Measurements from ENCODE around the gene DVL2. TPM values are rescaled to one million over a fixed set of nuclear protein-coding genes. Genes with fewer than 3 reads are reported as not detected.
A peak's percentile ranks its signal among the peaks of the same experiment; 100 is the strongest.

DVL2 gene
- total RNA-seq, 1 experiment from 2014 or later, result 36.9 TPM

DNA sequence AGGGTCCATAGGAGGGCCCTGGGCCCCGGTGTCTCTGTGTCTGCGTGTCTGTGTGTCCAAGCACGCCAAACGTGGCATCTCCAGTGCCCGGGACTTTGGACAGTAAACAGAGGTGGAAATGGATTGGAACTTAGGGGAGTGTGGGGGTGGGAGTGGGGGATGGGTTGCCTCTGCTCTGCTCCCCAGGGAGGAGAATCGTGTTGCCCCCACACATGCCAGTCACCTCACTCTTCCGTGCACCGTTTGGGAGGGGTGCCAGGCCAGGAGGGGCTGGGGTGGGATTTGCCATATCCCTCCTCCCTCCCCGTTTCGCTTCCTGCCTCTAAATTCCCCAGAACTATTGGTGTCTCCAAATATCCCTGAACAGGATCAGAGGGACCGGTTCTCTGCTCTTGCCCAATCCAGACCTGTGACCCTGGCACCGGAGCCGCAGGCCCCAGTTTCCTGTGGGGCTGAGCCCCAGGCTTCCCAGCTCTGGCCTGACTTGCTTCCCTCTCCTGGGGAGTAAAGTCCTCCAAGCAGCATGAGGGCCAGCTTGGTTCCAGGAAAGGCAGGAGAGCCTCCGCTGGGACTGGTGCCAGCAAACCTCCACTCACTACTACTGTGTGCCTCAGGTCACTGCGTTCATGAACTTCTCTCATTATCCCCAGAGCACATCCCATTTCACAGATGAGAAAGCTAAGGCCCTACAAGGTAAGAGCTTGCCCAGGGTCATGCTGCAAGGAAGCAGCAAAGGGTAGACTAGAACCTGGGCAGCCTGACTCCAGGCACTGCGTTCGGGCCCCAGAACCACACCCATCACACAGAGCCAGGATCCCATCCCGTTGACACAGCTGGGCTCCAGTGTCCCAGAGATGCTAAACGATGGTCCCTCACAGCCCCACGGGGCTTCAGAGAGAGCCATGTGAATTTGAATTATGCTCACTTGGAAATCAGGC lies 54.7 kb downstream of the DVL2 start, which contains the start of gene ASGR1:
Gene ASGR1, minus strand, starts transcription at position 54 of the 938 bp plus-strand sequence. CDS start 807 bp downstream, outside the sequence.
- peak within 1 kb of the TSS; percentile 77 for H3K4me3 ChIP-seq (ENCODE audit: low read length)
- H3K9me2 ChIP-seq (replicated peaks; ENCODE audit: low read length), result no peaks in the 10 kb centered on the region
- H3K27ac ChIP-seq (ENCODE audit: low read length), result no peak within 1 kb of the TSS
- H3K9ac ChIP-seq (ENCODE audit: low read length), result no peak within 1 kb of the TSS
- H3K27me3 ChIP-seq (ENCODE audit: low read length), result no peaks in the 10 kb centered on the region
- no peaks in the 10 kb centered on the region for H3K9me3 ChIP-seq (ENCODE audit: low read length)
- CTCF ChIA-PET, result interaction anchor here (0.7 kb wide), 1 partner anchor 35 kb away, joined by 3 read pairs; no protein-coding TSS in a partner anchor
- no peaks in the 10 kb centered on the region for H3K79me2 ChIP-seq (ENCODE audit: low read length)
- POLR2A ChIA-PET (ENCODE audit: unreplicated experiment), result no interaction called here
- DNase-seq (no peak), ATAC-seq (no peak)
- H3K36me3 ChIP-seq (ENCODE audit: low read depth, low read length), result no peaks in the 10 kb centered on the region
- no peaks in the 10 kb centered on the region for H4K20me1 ChIP-seq (ENCODE audit: low read length)
- H3F3A ChIP-seq (ENCODE audit: low read length, unreplicated experiment), result no peaks in the 10 kb centered on the region
- no peaks in the 10 kb centered on the region for H3K4me1 ChIP-seq (ENCODE audit: insufficient read depth, low read length)
- TF ChIP-seq EZH2phosphoT487 (IDR thresholded peaks at IDR 0.05; ENCODE audit: borderline replicate concordance, low read length) (no peak), EZH2 (IDR thresholded peaks at IDR 0.05; ENCODE audit: low read length, unreplicated experiment) (no peak)
- TF ChIP-seq, protein P1, sequence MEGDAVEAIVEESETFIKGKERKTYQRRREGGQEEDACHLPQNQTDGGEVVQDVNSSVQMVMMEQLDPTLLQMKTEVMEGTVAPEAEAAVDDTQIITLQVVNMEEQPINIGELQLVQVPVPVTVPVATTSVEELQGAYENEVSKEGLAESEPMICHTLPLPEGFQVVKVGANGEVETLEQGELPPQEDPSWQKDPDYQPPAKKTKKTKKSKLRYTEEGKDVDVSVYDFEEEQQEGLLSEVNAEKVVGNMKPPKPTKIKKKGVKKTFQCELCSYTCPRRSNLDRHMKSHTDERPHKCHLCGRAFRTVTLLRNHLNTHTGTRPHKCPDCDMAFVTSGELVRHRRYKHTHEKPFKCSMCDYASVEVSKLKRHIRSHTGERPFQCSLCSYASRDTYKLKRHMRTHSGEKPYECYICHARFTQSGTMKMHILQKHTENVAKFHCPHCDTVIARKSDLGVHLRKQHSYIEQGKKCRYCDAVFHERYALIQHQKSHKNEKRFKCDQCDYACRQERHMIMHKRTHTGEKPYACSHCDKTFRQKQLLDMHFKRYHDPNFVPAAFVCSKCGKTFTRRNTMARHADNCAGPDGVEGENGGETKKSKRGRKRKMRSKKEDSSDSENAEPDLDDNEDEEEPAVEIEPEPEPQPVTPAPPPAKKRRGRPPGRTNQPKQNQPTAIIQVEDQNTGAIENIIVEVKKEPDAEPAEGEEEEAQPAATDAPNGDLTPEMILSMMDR (conservative IDR thresholded peaks at IDR 0.05; ENCODE audit: low read depth, low read length), result no peak
- peak within 1 kb of the TSS; percentile 98 for H3K4me2 ChIP-seq (ENCODE audit: low read length)
- BruUV-seq (replicated peaks), result no TSS peak
- intact Hi-C loops (cut with micrococcal nuclease), result no loop called here
- H2AFZ ChIP-seq (ENCODE audit: low read length), result peak within 1 kb of the TSS; percentile 90

DNA sequence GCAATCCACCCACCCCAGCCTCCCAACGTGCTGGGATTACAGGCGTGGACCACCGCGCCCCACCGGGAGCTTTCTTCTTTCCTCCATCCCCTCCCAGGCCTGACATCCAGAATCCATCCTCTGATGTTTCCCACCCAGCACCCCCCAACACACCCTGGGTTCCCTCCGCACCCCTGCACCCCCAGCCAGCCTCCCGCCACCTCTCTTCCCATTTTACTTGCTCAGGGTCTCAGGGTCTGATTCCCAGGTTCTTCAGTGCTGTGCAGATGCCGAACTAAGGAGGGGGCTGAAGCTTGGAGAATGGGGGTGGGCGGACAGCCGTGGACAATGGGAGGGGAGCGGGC lies 55.4 kb downstream of the DVL2 start:
- Histone ChIP-seq H3K4me3 (ENCODE audit: low read length) (no peak overlapping the region), H3K79me2 (ENCODE audit: low read length) (no peaks in the 10 kb centered on the region), H3K9me3 (ENCODE audit: low read length) (no peaks in the 10 kb centered on the region), H3K27ac (ENCODE audit: low read length) (no peak overlapping the region), H3K36me3 (ENCODE audit: low read depth, low read length) (no peaks in the 10 kb centered on the region), H3F3A (ENCODE audit: low read length, unreplicated experiment) (no peaks in the 10 kb centered on the region), H3K4me1 (ENCODE audit: insufficient read depth, low read length) (no peaks in the 10 kb centered on the region), H3K4me2 (ENCODE audit: low read length) (no peak overlapping the region), H3K9me2 (replicated peaks; ENCODE audit: low read length) (no peaks in the 10 kb centered on the region), H3K27me3 (ENCODE audit: low read length) (no peaks in the 10 kb centered on the region), H4K20me1 (ENCODE audit: low read length) (no peaks in the 10 kb centered on the region), H3K9ac (ENCODE audit: low read length) (no peak overlapping the region), H2AFZ (ENCODE audit: low read length) (no peak overlapping the region)
- no TSS peak for BruUV-seq (replicated peaks)
- CTCF ChIA-PET, result interaction anchor here (0.7 kb wide), 1 partner anchor 112 kb away, joined by 9 read pairs; no protein-coding TSS in a partner anchor
- POLR2A ChIA-PET (ENCODE audit: unreplicated experiment), result no interaction called here
- TF ChIP-seq, protein P1 (conservative IDR thresholded peaks at IDR 0.05; ENCODE audit: low read depth, low read length), result no peak
- TF ChIP-seq EZH2phosphoT487 (IDR thresholded peaks at IDR 0.05; ENCODE audit: borderline replicate concordance, low read length), result no peak
- no peak for TF ChIP-seq EZH2 (IDR thresholded peaks at IDR 0.05; ENCODE audit: low read length, unreplicated experiment)
- DNase-seq (no peak), ATAC-seq (no peak)
- intact Hi-C loops (cut with micrococcal nuclease), result no loop called here

Measured in PC-3 (cell line).